K562 (cell line): ENCODE results near the gene OR52W1.

Experiments used
- CCNT2 ChIP-seq: IDR thresholded peaks from 2 replicates; pipeline ENCODE4 v1.6.1; 2011; ENCODE audit warnings: borderline replicate concordance, low read depth, mild to moderate bottlenecking, moderate library complexity, mixed read lengths, low read length; ENCODE audit not compliant: insufficient read length; ENCODE audit errors: extremely low read depth
- CTCF ChIP-seq, 3 experiments: IDR thresholded peaks in 2 of 3; conservative IDR thresholded peaks in 1 of 3; 2 replicates each; pipeline ENCODE4 v1.5.1; 2011 to 2012; ENCODE audit warnings: low read length in 3 of 3, mild to moderate bottlenecking in 3 of 3, control low read depth in 2 of 3, improper control_type of control experiment in 1 of 3, inconsistent platforms in 1 of 3, low read depth in 1 of 3, mixed read lengths in 1 of 3, moderate library complexity in 1 of 3; ENCODE audit not compliant: insufficient read depth in 2 of 3
- FOXA1 ChIP-seq: fragments of 450-650 bp; IDR thresholded peaks from 2 replicates; pipeline ENCODE4 v1.6.1; 2016; ENCODE audit warnings: mild to moderate bottlenecking, borderline replicate concordance
- HDAC6 ChIP-seq: IDR thresholded peaks from 2 replicates; pipeline ENCODE4 v1.6.1; 2012; ENCODE audit warnings: low read depth, mild to moderate bottlenecking, control low read depth, inconsistent platforms, low read length, moderate library complexity
- HMGN3 ChIP-seq: IDR thresholded peaks from 2 replicates; pipeline ENCODE4 v1.6.1; 2011; ENCODE audit warnings: borderline replicate concordance, low read depth, mild to moderate bottlenecking, mixed read lengths, low read length; ENCODE audit not compliant: insufficient read length; ENCODE audit errors: extremely low read depth
- LEF1 ChIP-seq: fragments of 450-650 bp; IDR thresholded peaks from 2 replicates; pipeline ENCODE4 v1.6.1; 2016; ENCODE audit warnings: mild to moderate bottlenecking
- MAZ ChIP-seq, 2 experiments: fragments of 450-650 bp in 1 of 2; sonication (generic) in 1 of 2; formaldehyde crosslinking; IDR thresholded peaks in 1 of 2; conservative IDR thresholded peaks in 1 of 2; 2 replicates each; pipeline versions ENCODE4 v1.4.0 to v1.5.0; 2020; ENCODE audit warnings: mild to moderate bottlenecking in 1 of 2, missing genetic modification reagents in 1 of 2
- MEF2A ChIP-seq: IDR thresholded peaks from 2 replicates; pipeline ENCODE4 v1.6.1; 2011; ENCODE audit warnings: low read depth, mild to moderate bottlenecking, low read length, moderate library complexity; ENCODE audit not compliant: control insufficient read depth
- NR2C2 ChIP-seq, 2 experiments: fragments of 200-800 bp in 1 of 2; sonication (Bioruptor generic) in 1 of 2; sonication (generic) in 1 of 2; formaldehyde crosslinking in 1 of 2; IDR thresholded peaks; 2 replicates each; pipeline versions ENCODE4 v1.6.1 to v1.8.0; 2016 to 2022; ENCODE audit warnings: mild to moderate bottlenecking in 1 of 2, missing compliant biosample characterization in 1 of 2, missing genetic modification characterization in 1 of 2, missing genetic modification reagents in 1 of 2
- NRF1 ChIP-seq, 2 experiments: fragments of 450-650 bp; IDR thresholded peaks in 1 of 2; conservative IDR thresholded peaks in 1 of 2; 2 replicates each; pipeline ENCODE4 v1.6.1; 2014; ENCODE audit warnings: mild to moderate bottlenecking in 2 of 2
- PCBP2 ChIP-seq: fragments of 200-400 bp; formaldehyde crosslinking; IDR thresholded peaks from 2 replicates; pipeline ENCODE4 v1.6.1; 2018; ENCODE audit warnings: low read length, low read depth, mild to moderate bottlenecking, moderate library complexity; ENCODE audit not compliant: poor library complexity, severe bottlenecking
- ZNF583 ChIP-seq: fragments of 250-450 bp; sonication (Bioruptor Pico); IDR thresholded peaks from 2 replicates; pipeline ENCODE4 v1.4.0; 2020

DNA sequence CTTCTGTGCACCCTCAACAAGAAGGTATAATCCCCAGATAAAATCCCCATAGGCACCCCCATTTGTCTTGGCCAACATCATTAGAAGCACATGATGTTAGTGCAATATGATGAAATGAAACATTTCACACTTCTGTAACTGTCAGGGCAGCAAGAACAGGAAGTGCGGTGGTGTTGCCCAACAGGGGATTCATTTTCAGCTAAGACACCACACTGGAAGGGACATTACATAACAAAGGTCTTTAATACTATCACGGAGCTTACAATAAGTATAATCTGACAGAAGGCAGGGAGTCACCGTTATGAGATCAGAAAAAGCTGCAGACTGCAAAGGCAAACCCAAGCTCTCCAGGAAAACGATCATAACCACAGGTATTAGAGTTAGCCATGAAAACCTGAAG is 2.0 kb downstream of the OR52W1 start:
- TF ChIP-seq HDAC6 = no peak
- TF ChIP-seq LEF1 = no peak
- TF ChIP-seq CTCF (IDR thresholded peaks at IDR 0.05 in 2 of 3, conservative IDR thresholded peaks at IDR 0.05 in 1 of 3; ENCODE audit: insufficient read depth in 2 of 3, low read depth in 1 of 3, low read length in 3 of 3) = no peak
- TF ChIP-seq HMGN3 = no peak
- TF ChIP-seq NRF1 (conservative IDR thresholded peaks at IDR 0.05 in 1 of 2, IDR thresholded peaks at IDR 0.05 in 1 of 2) = no peak
- no peak for TF ChIP-seq MEF2A
- TF ChIP-seq PCBP2 = no peak
- TF ChIP-seq MAZ (CRISPR knock-in tag; conservative IDR thresholded peaks at IDR 0.05 in 1 of 2, IDR thresholded peaks at IDR 0.05 in 1 of 2) = no peak
- TF ChIP-seq ZNF583 (CRISPR knock-in tag) = no peak
- TF ChIP-seq CCNT2 = no peak
- TF ChIP-seq FOXA1 = no peak
- TF ChIP-seq NR2C2 (CRISPR knock-in tag; IDR thresholded peaks at IDR 0.05) = no peak
- no peak for TF ChIP-seq NR2C2 (tag; IDR thresholded peaks at IDR 0.05)
